SH-SY5Y (cell line): ENCODE measurements around the gene DHCR24.

Source experiments
- GATA2 ChIP-seq: IDR thresholded peaks from 2 replicates; pipeline ENCODE4 v1.6.1; 2011; ENCODE audit warnings: mild to moderate bottlenecking, low read depth, low read length
- GATA3 ChIP-seq: IDR thresholded peaks from 2 replicates; pipeline ENCODE4 v1.6.1; 2011; ENCODE audit warnings: low read depth, mild to moderate bottlenecking, low read length, moderate library complexity

GRCh38 chr1:54849219-54850068 is 37.6 kb downstream of the DHCR24 start:
- no peak for TF ChIP-seq GATA3
- no peak for TF ChIP-seq GATA2
